Caco-2 (cell line): ENCODE data around the gene PLSCR2. TPM values are rescaled to one million over a fixed set of nuclear protein-coding genes. Genes with fewer than 3 reads are reported as not detected.

Experiments
- BruUV-seq: library from RNA; stranded (reverse); fragments of 400-500 nt; replicated peaks from 2 replicates; lab custom pipeline; 2021; lab: Mats Ljungman, UMichigan
- CTCF ChIA-PET: fragments of 300-600 bp; sonication (Branson Sonifier 250); formaldehyde crosslinking; loops from one replicate; lab custom pipeline; 2022; ENCODE audit warnings: antibody characterized with exemption; lab: Charles Lee
- POLR2A ChIA-PET: fragments of 300-600 bp; sonication (Branson Sonifier 250); formaldehyde crosslinking; loops from one replicate; lab custom pipeline; 2022; ENCODE audit warnings: antibody characterized with exemption; lab: Charles Lee
- DNase-seq, 2 experiments: peaks; one replicate each; pipeline versions ENCODE4 v3.0.0 to v3.0.0-alpha.2; 2020 to 2022
- H3K27me3 ChIP-seq: replicated peaks from 2 replicates; pipeline ENCODE4 v1.6.0; 2011; ENCODE audit warnings: low read length; ENCODE audit not compliant: control insufficient read depth, insufficient read depth
- H3K36me3 ChIP-seq: 2 replicates; pipeline ENCODE4 v1.5.1; 2011; ENCODE audit warnings: low read length; ENCODE audit not compliant: control insufficient read depth, insufficient read depth
- H3K4me1 ChIP-seq: fragments of 250-450 bp; sonication (Bioruptor Pico); 2 replicates; pipeline ENCODE4 v1.5.1; 2020; ENCODE audit warnings: mild to moderate bottlenecking
- H3K4me3 ChIP-seq: 2 replicates; pipeline ENCODE4 v1.5.1; 2011; ENCODE audit warnings: low read depth, mild to moderate bottlenecking, control low read depth, low read length
- H3K9me3 ChIP-seq: fragments of 250-450 bp; sonication (Bioruptor Pico); 2 replicates; pipeline ENCODE4 v1.5.1; 2020; ENCODE audit warnings: mild to moderate bottlenecking, moderate library complexity
- H3K27ac Mint-ChIP-seq: one replicate; pipeline ENCODE4 v1.8.0; 2022; ENCODE audit warnings: mixed read lengths; ENCODE audit not compliant: unreplicated experiment
- H3K27me3 Mint-ChIP-seq: one replicate; pipeline ENCODE4 v1.8.0; 2022; ENCODE audit warnings: mixed read lengths; ENCODE audit not compliant: insufficient read depth, unreplicated experiment
- H3K36me3 Mint-ChIP-seq: one replicate; pipeline ENCODE4 v1.8.0; 2022; ENCODE audit warnings: mild to moderate bottlenecking, mixed read lengths; ENCODE audit not compliant: insufficient read depth, unreplicated experiment
- H3K4me1 Mint-ChIP-seq: one replicate; pipeline ENCODE4 v1.8.0; 2022; ENCODE audit warnings: low read depth, mixed read lengths; ENCODE audit not compliant: unreplicated experiment
- H3K4me3 Mint-ChIP-seq: one replicate; pipeline ENCODE4 v1.8.0; 2022; ENCODE audit warnings: mild to moderate bottlenecking, moderate library complexity, mixed read lengths; ENCODE audit not compliant: unreplicated experiment
- H3K9me3 Mint-ChIP-seq: one replicate; pipeline ENCODE4 v1.8.0; 2022; ENCODE audit warnings: mixed read lengths; ENCODE audit not compliant: unreplicated experiment
- intact Hi-C: fragments of 100-400 bp; cut with micrococcal nuclease; formaldehyde crosslinking; loops from one replicate; pipeline ENCODE4 v1.10.0; 2022; ENCODE audit not compliant: unreplicated experiment
- total RNA-seq: library from RNA; stranded (reverse); gene quantifications from 2 replicates; pipeline ENCODE4 v1.2.3, GENCODE V29; 2022
- TF ChIP-seq, protein P1 (sequence below), 2 experiments: fragments of 200-600 bp in 1 of 2; IDR thresholded peaks; 1 replicate in 1 of 2; 2 replicates in 1 of 2; pipeline versions ENCODE4 v1.5.1 to v1.8.0; 2011 to 2022; ENCODE audit warnings: antibody characterized with exemption in 1 of 2, control low read depth in 1 of 2, inconsistent platforms in 1 of 2, low read depth in 1 of 2, low read length in 1 of 2, mild to moderate bottlenecking in 1 of 2, moderate library complexity in 1 of 2; ENCODE audit not compliant: insufficient read depth in 1 of 2, severe bottlenecking in 1 of 2, unreplicated experiment in 1 of 2

Gene PLSCR2
- total RNA-seq, 1 experiment from 2014 or later, result not detected

DNA sequence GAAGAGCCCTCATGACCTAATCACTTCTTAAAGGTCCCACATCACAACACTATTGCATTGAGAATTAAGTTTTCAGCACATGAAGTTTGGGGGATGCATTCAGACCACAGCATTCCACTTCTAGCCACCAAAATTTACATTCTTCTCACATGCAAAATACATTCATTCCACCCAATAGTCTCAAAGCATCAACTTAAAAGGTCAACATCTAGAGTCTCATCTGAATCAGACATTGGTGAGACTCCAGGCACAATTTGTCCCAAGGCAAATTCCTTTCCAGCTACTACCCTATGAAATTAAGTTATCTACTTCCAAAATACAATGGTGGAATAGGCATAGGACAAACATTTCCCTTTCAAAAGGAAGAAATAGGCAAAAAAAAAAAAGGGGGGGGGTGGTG lies 64.9 kb downstream of the PLSCR2 start:
- Mint-ChIP-seq H3K36me3 (no peaks in the 10 kb centered on the region), H3K27me3 (no peaks in the 10 kb centered on the region), H3K4me1 (peaks cover 6% of the 10 kb centered on the region), H3K4me3 (no peak overlapping the region), H3K27ac (no peak overlapping the region), H3K9me3 (no peaks in the 10 kb centered on the region)
- Histone ChIP-seq H3K9me3 (no peaks in the 10 kb centered on the region), H3K4me3 (no peak overlapping the region), H3K36me3 (no peaks in the 10 kb centered on the region), H3K4me1 (no peaks in the 10 kb centered on the region), H3K27me3 (no peaks in the 10 kb centered on the region)
- ChIA-PET CTCF (no interaction called here), POLR2A (interaction anchor here (0.6 kb wide), 1 partner anchor 58 kb away, joined by 4 read pairs; no protein-coding TSS in a partner anchor)
- no TSS peak for BruUV-seq
- no peak for DNase-seq
- intact Hi-C loops, result no loop called here
- TF ChIP-seq, protein P1, sequence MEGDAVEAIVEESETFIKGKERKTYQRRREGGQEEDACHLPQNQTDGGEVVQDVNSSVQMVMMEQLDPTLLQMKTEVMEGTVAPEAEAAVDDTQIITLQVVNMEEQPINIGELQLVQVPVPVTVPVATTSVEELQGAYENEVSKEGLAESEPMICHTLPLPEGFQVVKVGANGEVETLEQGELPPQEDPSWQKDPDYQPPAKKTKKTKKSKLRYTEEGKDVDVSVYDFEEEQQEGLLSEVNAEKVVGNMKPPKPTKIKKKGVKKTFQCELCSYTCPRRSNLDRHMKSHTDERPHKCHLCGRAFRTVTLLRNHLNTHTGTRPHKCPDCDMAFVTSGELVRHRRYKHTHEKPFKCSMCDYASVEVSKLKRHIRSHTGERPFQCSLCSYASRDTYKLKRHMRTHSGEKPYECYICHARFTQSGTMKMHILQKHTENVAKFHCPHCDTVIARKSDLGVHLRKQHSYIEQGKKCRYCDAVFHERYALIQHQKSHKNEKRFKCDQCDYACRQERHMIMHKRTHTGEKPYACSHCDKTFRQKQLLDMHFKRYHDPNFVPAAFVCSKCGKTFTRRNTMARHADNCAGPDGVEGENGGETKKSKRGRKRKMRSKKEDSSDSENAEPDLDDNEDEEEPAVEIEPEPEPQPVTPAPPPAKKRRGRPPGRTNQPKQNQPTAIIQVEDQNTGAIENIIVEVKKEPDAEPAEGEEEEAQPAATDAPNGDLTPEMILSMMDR (IDR thresholded peaks at IDR 0.05; ENCODE audit: insufficient read depth in 1 of 2, low read depth in 1 of 2, low read length in 1 of 2, severe bottlenecking in 1 of 2, unreplicated experiment in 1 of 2), result no peak

- no peak for DNase-seq
- BruUV-seq, result no TSS peak
- Histone ChIP-seq H3K4me1 (no peaks in the 10 kb centered on the region), H3K4me3 (no peak overlapping the region), H3K27me3 (no peaks in the 10 kb centered on the region), H3K36me3 (no peaks in the 10 kb centered on the region), H3K9me3 (no peaks in the 10 kb centered on the region)
- Mint-ChIP-seq H3K36me3 (no peaks in the 10 kb centered on the region), H3K4me3 (no peak overlapping the region), H3K27ac (no peak overlapping the region), H3K4me1 (peaks cover 6% of the 10 kb centered on the region), H3K27me3 (no peaks in the 10 kb centered on the region), H3K9me3 (no peaks in the 10 kb centered on the region)
- POLR2A ChIA-PET, result no interaction called here
- intact Hi-C loops, result no loop called here
- TF ChIP-seq, protein P1 (IDR thresholded peaks at IDR 0.05; ENCODE audit: insufficient read depth in 1 of 2, low read depth in 1 of 2, low read length in 1 of 2, severe bottlenecking in 1 of 2, unreplicated experiment in 1 of 2), result no peak
- CTCF ChIA-PET, result no interaction called here
These were observed 65.6 kb downstream of the PLSCR2 start for GRCh38 chr3:146403792-146404191.

GRCh38 chr3:146396792-146397191 lies 72.6 kb downstream of the PLSCR2 start:
- no peak overlapping the region for H3K27ac Mint-ChIP-seq
- H3K4me3 Mint-ChIP-seq, result no peak overlapping the region
- no peaks in the 10 kb centered on the region for H3K36me3 Mint-ChIP-seq
- no peaks in the 10 kb centered on the region for H3K27me3 ChIP-seq
- H3K36me3 ChIP-seq, result no peaks in the 10 kb centered on the region
- TF ChIP-seq, protein P1 (IDR thresholded peaks at IDR 0.05; ENCODE audit: insufficient read depth in 1 of 2, low read depth in 1 of 2, low read length in 1 of 2, severe bottlenecking in 1 of 2, unreplicated experiment in 1 of 2), result no peak
- H3K9me3 ChIP-seq, result no peaks in the 10 kb centered on the region
- H3K4me1 ChIP-seq, result no peaks in the 10 kb centered on the region
- BruUV-seq, result no TSS peak
- intact Hi-C loops, result no loop called here
- POLR2A ChIA-PET, result no interaction called here
- H3K4me1 Mint-ChIP-seq, result no peaks in the 10 kb centered on the region
- DNase-seq, result no peak
- CTCF ChIA-PET, result interaction anchor here (0.5 kb wide), 1 partner anchor 647 kb away, joined by 3 read pairs; no protein-coding TSS in a partner anchor
- no peak overlapping the region for H3K4me3 ChIP-seq
- H3K27me3 Mint-ChIP-seq, result no peaks in the 10 kb centered on the region
- H3K9me3 Mint-ChIP-seq, result no peaks in the 10 kb centered on the region
